Kasumi-1 (cell line): ENCODE data around the gene WNT7A.

ENCODE experiments used
- DNase-seq, 2 experiments: peaks; one replicate each; lab custom pipeline; 2025; lab: John Stamatoyannopoulos, UW

The WNT7A gene

GRCh38 chr3:13769422-13769821, 110.4 kb downstream of the WNT7A start:
- DNase-seq: no peak

- DNase-seq: no peak
Measured at GRCh38 chr3:13768453-13768852, 111.4 kb downstream of the WNT7A start.

- DNase-seq: no peak
Measured at GRCh38 chr3:13767896-13768295, 112.0 kb downstream of the WNT7A start.

- DNase-seq: no peak
Measured at GRCh38 chr3:13767030-13767429, 112.8 kb downstream of the WNT7A start.
